NB4 (cell line): Measurements from ENCODE around the gene ELAVL1.

Source experiments
- CTCF ChIP-seq: IDR thresholded peaks from one replicate; pipeline ENCODE4 v1.5.1; 2012; ENCODE audit warnings: low read depth, low read length
- MYC ChIP-seq: IDR thresholded peaks from 2 replicates; pipeline ENCODE4 v1.6.1; 2011; ENCODE audit warnings: low read depth, low read length
- POLR2A ChIP-seq: IDR thresholded peaks from 2 replicates; pipeline ENCODE4 v1.6.1; 2011; ENCODE audit warnings: mild to moderate bottlenecking; ENCODE audit not compliant: insufficient read length; ENCODE audit errors: extremely low read depth

GRCh38 chr19:7940841-7941240 is 64.6 kb downstream of the ELAVL1 start:
- TF ChIP-seq CTCF (no peak), POLR2A (no peak), MYC (no peak)
